ENCODE results near the gene MAST3.

Gene MAST3

GRCh38 chr19:18117692-18118378 is 20.3 kb downstream of the MAST3 start (continued):
- no peak for TF ChIP-seq ZNF658 (tag by site-specific recombination; IDR thresholded peaks at IDR 0.05)
- TF ChIP-seq, protein P1, sequence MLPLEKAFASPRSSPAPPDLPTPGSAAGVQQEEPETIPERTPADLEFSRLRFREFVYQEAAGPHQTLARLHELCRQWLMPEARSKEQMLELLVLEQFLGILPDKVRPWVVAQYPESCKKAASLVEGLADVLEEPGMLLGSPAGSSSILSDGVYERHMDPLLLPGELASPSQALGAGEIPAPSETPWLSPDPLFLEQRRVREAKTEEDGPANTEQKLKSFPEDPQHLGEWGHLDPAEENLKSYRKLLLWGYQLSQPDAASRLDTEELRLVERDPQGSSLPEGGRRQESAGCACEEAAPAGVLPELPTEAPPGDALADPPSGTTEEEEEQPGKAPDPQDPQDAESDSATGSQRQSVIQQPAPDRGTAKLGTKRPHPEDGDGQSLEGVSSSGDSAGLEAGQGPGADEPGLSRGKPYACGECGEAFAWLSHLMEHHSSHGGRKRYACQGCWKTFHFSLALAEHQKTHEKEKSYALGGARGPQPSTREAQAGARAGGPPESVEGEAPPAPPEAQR (tag by site-specific recombination; IDR thresholded peaks at IDR 0.05): no peak
- TF ChIP-seq ZNF76 (tag by site-specific recombination; IDR thresholded peaks at IDR 0.05; ENCODE audit: borderline replicate concordance, low read depth): no peak
- TF ChIP-seq HOXA7 (CRISPR knock-in tag; IDR thresholded peaks at IDR 0.05; ENCODE audit: borderline replicate concordance): no peak
- TF ChIP-seq ZNF221 (tag by site-specific recombination; IDR thresholded peaks at IDR 0.05; ENCODE audit: borderline replicate concordance): no peak
- TF ChIP-seq ZBTB21 (tag by site-specific recombination; IDR thresholded peaks at IDR 0.05): no peak
- TF ChIP-seq ZNF214 (tag by site-specific recombination; IDR thresholded peaks at IDR 0.05; ENCODE audit: borderline replicate concordance): no peak
- TF ChIP-seq ZNF677 (tag by site-specific recombination; IDR thresholded peaks at IDR 0.05): no peak
- no peak for TF ChIP-seq ZNF830 (tag by site-specific recombination; IDR thresholded peaks at IDR 0.05; ENCODE audit: low read depth)
- TF ChIP-seq ZBTB26 (tag by site-specific recombination; optimal IDR thresholded peaks at IDR 0.05): peak; percentile 81
- no peak for TF ChIP-seq ZNF138 (tag by site-specific recombination; IDR thresholded peaks at IDR 0.05; ENCODE audit: borderline replicate concordance)
- TF ChIP-seq, protein P2, sequence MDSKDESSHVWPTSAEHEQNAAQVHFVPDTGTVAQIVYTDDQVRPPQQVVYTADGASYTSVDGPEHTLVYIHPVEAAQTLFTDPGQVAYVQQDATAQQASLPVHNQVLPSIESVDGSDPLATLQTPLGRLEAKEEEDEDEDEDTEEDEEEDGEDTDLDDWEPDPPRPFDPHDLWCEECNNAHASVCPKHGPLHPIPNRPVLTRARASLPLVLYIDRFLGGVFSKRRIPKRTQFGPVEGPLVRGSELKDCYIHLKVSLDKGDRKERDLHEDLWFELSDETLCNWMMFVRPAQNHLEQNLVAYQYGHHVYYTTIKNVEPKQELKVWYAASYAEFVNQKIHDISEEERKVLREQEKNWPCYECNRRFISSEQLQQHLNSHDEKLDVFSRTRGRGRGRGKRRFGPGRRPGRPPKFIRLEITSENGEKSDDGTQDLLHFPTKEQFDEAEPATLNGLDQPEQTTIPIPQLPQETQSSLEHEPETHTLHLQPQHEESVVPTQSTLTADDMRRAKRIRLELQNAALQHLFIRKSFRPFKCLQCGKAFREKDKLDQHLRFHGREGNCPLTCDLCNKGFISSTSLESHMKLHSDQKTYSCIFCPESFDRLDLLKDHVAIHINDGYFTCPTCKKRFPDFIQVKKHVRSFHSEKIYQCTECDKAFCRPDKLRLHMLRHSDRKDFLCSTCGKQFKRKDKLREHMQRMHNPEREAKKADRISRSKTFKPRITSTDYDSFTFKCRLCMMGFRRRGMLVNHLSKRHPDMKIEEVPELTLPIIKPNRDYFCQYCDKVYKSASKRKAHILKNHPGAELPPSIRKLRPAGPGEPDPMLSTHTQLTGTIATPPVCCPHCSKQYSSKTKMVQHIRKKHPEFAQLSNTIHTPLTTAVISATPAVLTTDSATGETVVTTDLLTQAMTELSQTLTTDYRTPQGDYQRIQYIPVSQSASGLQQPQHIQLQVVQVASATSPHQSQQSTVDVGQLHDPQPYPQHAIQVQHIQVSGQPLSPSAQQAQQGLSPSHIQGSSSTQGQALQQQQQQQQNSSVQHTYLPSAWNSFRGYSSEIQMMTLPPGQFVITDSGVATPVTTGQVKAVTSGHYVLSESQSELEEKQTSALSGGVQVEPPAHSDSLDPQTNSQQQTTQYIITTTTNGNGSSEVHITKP (tag by site-specific recombination; IDR thresholded peaks at IDR 0.05): peak; percentile 23; the same call in 1 of the 2 replicates
- TF ChIP-seq ZNF148 (tag by site-specific recombination; IDR thresholded peaks at IDR 0.05; ENCODE audit: borderline replicate concordance): no peak
- no peak for TF ChIP-seq ZNF596 (tag by site-specific recombination; IDR thresholded peaks at IDR 0.05)
- TF ChIP-seq ZNF514 (tag by site-specific recombination; IDR thresholded peaks at IDR 0.05): no peak
- TF ChIP-seq ZSCAN30 (tag by site-specific recombination; IDR thresholded peaks at IDR 0.05): peak; percentile 39; the same call in 1 of the 2 replicates
- no peak for TF ChIP-seq ZNF146 (tag by site-specific recombination; IDR thresholded peaks at IDR 0.05)
- TF ChIP-seq, protein P3, sequence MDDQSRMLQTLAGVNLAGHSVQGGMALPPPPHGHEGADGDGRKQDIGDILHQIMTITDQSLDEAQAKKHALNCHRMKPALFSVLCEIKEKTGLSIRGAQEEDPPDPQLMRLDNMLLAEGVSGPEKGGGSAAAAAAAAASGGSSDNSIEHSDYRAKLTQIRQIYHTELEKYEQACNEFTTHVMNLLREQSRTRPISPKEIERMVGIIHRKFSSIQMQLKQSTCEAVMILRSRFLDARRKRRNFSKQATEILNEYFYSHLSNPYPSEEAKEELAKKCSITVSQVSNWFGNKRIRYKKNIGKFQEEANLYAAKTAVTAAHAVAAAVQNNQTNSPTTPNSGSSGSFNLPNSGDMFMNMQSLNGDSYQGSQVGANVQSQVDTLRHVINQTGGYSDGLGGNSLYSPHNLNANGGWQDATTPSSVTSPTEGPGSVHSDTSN (CRISPR knock-in tag; IDR thresholded peaks at IDR 0.05): no peak
- TF ChIP-seq, protein P4, sequence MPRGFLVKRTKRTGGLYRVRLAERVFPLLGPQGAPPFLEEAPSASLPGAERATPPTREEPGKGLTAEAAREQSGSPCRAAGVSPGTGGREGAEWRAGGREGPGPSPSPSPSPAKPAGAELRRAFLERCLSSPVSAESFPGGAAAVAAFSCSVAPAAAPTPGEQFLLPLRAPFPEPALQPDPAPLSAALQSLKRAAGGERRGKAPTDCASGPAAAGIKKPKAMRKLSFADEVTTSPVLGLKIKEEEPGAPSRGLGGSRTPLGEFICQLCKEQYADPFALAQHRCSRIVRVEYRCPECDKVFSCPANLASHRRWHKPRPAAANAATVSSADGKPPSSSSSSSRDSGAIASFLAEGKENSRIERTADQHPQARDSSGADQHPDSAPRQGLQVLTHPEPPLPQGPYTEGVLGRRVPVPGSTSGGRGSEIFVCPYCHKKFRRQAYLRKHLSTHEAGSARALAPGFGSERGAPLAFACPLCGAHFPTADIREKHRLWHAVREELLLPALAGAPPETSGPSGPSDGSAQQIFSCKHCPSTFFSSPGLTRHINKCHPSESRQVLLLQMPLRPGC (tag by site-specific recombination; IDR thresholded peaks at IDR 0.05): no peak
- TF ChIP-seq WT1 (tag by site-specific recombination; IDR thresholded peaks at IDR 0.05): no peak
- TF ChIP-seq, protein P5, sequence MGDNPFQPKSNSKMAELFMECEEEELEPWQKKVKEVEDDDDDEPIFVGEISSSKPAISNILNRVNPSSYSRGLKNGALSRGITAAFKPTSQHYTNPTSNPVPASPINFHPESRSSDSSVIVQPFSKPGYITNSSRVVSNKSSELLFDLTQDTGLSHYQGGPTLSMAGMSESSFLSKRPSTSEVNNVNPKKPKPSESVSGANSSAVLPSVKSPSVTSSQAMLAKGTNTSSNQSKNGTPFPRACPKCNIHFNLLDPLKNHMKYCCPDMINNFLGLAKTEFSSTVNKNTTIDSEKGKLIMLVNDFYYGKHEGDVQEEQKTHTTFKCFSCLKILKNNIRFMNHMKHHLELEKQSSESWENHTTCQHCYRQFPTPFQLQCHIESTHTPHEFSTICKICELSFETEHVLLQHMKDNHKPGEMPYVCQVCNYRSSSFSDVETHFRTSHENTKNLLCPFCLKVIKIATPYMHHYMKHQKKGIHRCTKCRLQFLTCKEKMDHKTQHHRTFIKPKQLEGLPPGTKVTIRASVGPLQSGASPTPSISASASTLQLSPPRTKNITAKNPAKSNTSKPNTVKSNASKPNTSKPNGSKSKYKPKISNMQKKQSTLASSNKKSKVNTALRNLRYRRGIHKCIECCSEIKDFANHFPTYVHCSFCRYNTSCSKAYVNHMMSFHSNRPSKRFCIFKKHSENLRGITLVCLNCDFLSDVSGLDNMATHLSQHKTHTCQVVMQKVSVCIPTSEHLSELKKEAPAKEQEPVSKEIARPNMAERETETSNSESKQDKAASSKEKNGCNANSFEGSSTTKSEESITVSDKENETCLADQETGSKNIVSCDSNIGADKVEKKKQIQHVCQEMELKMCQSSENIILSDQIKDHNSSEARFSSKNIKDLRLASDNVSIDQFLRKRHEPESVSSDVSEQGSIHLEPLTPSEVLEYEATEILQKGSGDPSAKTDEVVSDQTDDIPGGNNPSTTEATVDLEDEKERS (tag by site-specific recombination; IDR thresholded peaks at IDR 0.05): no peak
- no peak for TF ChIP-seq ZNF121 (tag by site-specific recombination; IDR thresholded peaks at IDR 0.05)

Measured in HEK293 (cell line).